HG02943 (cell line): ENCODE results near the gene ZPLD1.

ENCODE experiments used
- ATAC-seq: cut with Tn5 transposase; IDR thresholded peaks from one replicate; pipeline ENCODE4 v1.9.1; 2021; ENCODE audit warnings: mild to moderate bottlenecking, low read depth, moderate library complexity; ENCODE audit not compliant: unreplicated experiment

ZPLD1 gene

DNA sequence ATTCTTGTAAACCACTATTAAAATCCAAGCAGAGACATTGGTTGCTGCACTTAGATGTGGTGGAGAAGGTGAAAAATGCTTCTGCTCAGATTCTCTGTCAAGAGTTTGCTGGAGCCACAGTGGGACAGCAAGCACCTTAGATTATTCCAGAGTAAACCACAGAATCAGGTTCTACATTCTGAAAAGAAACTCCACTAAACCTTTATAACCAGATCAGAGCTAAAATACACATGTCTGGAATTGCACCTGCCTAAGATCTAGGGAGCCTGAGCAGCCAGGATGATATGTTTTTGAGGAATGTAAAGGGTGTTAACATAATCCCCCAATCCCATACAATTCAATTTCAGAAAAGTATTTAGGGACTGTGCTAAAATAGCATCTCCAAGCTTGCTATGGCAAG, at the start of gene ZPLD1:
Gene ZPLD1, plus strand, starts transcription at position 301 of the 400 bp plus-strand sequence. CDS start 3,473 bp downstream, outside the sequence.
- no peak for ATAC-seq

DNA sequence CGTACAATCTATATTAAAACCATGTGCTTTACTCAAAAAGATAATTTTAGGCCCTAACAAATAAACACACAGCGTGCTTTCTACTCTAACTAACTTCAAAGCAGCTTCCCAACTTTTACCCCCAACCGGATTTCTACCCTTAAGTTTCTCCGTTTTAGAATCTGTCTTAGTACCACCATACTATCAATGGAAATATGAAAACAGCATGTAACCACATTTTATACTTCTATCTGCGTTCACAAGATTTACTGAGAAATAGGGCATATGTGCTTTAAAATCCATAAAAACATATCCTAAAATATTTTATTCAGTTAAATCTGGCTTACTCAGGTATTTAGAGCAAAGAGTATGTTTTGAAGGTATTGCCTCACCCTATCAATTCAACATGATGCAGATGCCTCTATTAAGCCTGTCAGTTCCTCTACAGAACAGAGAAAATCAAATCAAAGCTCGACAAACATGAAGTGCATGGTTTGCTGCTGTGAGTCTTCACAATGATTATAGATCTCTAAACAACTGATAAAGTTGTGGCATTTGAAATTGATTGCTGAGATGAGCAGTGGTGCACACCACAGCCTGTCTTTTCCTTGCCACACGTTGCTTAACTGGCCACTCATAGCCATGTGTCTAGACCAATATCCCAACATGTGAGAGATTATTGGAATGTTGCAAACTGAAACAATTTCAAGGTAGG, 44.5 kb upstream of the ZPLD1 start:
- no peak for ATAC-seq

- no peak for ATAC-seq
These were observed 43.9 kb upstream of the ZPLD1 start for GRCh38 chr3:102390916-102391315.

DNA sequence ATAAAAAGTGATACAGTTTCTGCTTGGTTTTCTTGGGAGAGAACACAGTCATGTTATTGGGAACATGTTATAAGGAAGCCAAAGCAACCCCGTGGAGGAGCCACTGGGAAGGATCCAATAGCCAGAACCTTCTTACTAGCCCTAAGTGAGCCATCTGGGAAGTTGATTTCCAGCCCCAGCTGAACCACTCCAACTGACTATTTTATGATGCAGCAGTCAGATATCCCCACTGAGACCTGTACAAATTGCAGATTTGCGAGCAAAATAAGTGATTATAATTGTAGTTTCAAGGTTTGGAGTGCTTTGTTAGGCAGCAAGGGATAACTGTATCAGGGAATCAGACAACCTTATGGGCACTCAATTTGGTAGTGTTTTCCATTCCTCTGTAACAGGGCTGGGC, 43.3 kb upstream of the ZPLD1 start:
- no peak for ATAC-seq

GRCh38 chr3:102394517-102394916, 40.3 kb upstream of the ZPLD1 start:
- no peak for ATAC-seq

GRCh38 chr3:102398176-102398575, 36.6 kb upstream of the ZPLD1 start:
- ATAC-seq: no peak

GRCh38 chr3:102398666-102399065, 36.1 kb upstream of the ZPLD1 start:
- no peak for ATAC-seq

DNA sequence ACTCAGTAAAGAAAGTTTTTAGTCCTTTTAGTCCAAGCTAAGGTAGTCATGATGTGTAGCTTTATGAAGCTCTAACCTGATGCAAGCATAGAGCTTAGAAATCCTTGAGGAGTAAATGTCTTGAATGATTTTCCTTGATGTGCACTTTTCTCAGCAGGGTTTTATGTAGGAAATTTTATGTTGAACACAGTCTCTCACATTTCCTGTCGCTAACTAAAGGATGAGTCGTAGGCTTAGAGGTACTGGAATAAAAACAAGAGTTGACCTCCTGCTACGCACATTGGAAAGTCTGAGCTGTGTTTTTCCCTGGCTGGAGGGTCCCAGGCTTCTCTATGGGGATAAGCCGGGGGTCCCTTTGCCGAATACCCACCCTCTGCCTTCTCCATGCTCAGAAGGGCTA, 34.7 kb upstream of the ZPLD1 start:
- ATAC-seq: no peak

DNA sequence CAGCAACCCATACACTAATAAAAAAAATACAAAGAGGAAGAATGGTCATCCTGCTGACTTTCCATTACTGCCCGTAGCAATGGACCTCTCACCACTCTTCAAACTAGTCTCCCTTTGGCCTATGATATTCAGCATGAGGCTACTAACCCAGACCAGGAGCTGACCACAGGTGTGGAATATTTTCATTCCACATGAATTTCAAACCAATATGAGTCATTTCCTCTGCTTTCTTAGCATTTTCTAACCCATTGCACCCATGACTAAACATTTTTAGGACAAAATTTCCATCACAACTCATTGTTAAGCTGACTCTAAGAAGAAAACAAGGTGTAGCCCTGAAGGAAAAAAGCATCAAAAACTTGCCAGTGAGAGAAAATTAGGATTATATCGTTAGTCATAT, 34.0 kb upstream of the ZPLD1 start:
- ATAC-seq: no peak

- ATAC-seq: no peak
These were observed 24.2 kb upstream of the ZPLD1 start for GRCh38 chr3:102410616-102411015.

DNA sequence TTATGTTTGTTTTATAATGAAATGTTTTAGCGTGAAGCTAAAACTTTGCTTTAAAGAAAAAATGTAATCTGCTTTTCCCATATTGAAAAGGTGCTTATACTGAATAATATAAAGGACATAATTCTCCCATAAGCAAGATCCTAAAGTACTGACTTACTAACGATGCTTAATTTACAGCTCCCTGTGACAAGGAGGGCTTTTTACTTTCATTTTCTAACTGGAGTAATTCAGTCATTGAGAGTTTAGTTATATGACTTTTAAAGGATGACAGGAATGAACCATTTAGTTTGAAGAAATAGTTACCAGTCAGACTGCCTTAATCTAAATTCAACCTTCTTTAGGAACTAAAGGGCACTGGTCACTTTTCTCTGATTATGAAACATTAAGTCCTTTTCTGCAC, 19.3 kb upstream of the ZPLD1 start:
- no peak for ATAC-seq

- no peak for ATAC-seq
These were observed 15.0 kb upstream of the ZPLD1 start for GRCh38 chr3:102419786-102420185.

GRCh38 chr3:102441832-102442231, 7.0 kb downstream of the ZPLD1 start:
- ATAC-seq: no peak

DNA sequence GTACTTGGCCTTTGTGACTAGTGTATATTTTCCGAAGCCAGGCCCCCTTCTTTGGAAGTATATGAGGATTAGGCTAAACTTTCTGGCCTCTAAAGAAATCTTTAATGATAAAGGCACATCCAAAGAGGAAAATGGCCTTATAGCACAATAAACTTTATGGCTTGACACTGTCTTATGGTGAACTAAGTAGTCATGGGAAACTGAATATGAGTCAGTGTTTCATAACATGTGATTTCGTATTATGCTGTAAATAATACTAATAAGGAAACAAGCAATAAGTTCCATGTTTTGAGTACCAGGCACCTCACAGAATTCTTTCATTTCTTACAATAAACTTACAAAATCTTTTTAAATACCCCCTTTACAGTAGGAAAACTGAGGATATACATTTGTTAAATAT, 8.2 kb downstream of the ZPLD1 start:
- ATAC-seq: no peak

DNA sequence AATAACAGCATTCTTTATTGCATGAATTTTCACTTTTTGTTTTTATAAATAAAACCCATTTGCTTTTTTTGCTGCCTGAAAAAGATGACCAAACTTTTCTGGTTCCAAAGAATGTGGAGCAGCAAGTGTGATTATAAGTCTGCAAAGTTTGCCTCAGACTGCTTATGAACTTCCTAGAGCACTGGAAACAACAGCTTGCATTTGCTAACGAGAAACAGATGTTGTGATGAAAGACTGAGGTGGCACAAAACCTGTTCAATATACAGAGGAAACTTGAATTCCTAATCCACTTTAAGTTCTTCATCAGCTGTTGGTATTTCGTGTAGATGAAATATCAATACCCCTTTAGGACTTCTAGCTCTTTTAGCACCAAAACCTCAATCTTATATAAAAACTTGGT, 9.3 kb downstream of the ZPLD1 start:
- ATAC-seq: no peak

GRCh38 chr3:102447272-102447671, 12.5 kb downstream of the ZPLD1 start:
- ATAC-seq: no peak

- no peak for ATAC-seq
These were observed 14.5 kb downstream of the ZPLD1 start for GRCh38 chr3:102449341-102449740.

- no peak for ATAC-seq
These were observed 15.1 kb downstream of the ZPLD1 start for GRCh38 chr3:102449930-102450329.

- no peak for ATAC-seq
These were observed 16.2 kb downstream of the ZPLD1 start for GRCh38 chr3:102450976-102451375.

- ATAC-seq: no peak
These were observed 16.7 kb downstream of the ZPLD1 start for GRCh38 chr3:102451543-102451942.

DNA sequence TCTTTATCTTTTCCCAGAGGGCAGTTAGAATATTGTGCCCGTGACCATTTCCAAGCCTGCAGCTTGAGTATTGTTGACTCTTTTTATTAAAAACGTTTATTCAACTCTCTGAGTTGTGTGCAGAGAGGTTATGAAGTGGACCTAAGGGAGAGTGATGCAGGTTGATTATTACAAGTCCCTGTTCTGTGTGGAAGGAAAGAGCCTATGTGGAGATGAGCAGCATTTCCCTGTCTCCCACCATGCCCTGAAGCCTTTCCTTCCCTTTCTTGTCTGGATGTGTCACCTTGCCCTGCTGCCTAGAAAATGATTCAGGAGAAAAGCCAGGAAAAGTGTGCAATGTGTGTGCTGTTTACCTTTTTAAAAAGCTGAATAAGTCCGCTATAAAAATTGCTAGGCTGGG, 19.4 kb downstream of the ZPLD1 start:
- no peak for ATAC-seq

GRCh38 chr3:102457644-102458043, 22.8 kb downstream of the ZPLD1 start:
- no peak for ATAC-seq

DNA sequence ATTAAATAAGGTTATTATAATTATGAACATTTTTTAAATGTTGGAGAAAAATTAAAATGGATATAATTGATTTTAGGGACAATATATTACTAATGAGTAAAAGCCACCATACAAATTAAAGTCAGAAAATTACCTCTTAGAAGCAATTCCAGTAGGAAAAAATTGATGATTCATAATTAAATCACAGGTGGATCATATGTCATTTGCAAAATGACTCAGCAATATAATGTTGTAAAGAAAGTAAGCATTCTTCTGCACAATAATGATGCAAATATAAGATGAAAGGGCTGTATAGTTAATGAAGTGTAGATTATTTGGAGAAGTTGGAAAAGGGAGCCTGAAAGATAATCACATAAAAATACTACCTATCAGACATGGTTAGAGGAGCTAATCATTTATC, 25.8 kb downstream of the ZPLD1 start:
- ATAC-seq: no peak
